Fibroblast of villous mesenchyme (primary cell): ENCODE data around the gene IWS1. TPM values are rescaled to one million over a fixed set of nuclear protein-coding genes. Genes with fewer than 3 reads are reported as not detected.

Experiments used
- DNase-seq: peaks from one replicate; pipeline ENCODE4 v3.0.0-alpha.2; 2010; ENCODE audit warnings: low read depth
- H3K4me3 ChIP-seq: 2 replicates; pipeline ENCODE4 v1.5.1; 2011; ENCODE audit warnings: low read depth, mild to moderate bottlenecking, low read length
- CTCF ChIP-seq: IDR thresholded peaks from 2 replicates; pipeline ENCODE4 v1.5.1; 2012; ENCODE audit warnings: low read depth, mild to moderate bottlenecking, low read length; ENCODE audit not compliant: insufficient read depth
- total RNA-seq: library from RNA; depleted of rRNA; stranded (reverse); fragments of >200 nt; gene quantifications from 2 replicates; pipeline ENCODE4 v1.2.3, GENCODE V29; 2012

IWS1 gene
- total RNA-seq, 1 donor = 42.7 TPM

- no peak for TF ChIP-seq CTCF
- no peak for DNase-seq
- H3K4me3 ChIP-seq = no peak overlapping the region
Measured at GRCh38 chr2:127520424-127520823, 5.9 kb downstream of the IWS1 start.

- DNase-seq = no peak
- H3K4me3 ChIP-seq = no peak overlapping the region
- TF ChIP-seq CTCF = no peak
Measured at GRCh38 chr2:127517465-127517864, 8.8 kb downstream of the IWS1 start.

GRCh38 chr2:127516041-127516762 lies 10.1 kb downstream of the IWS1 start:
- TF ChIP-seq CTCF = no peak
- H3K4me3 ChIP-seq = no peak overlapping the region

GRCh38 chr2:127515383-127515915 lies 10.8 kb downstream of the IWS1 start:
- DNase-seq = peak; percentile 56
- no peak overlapping the region for H3K4me3 ChIP-seq
- TF ChIP-seq CTCF = no peak

More at GRCh38 chr2:127516041-127516762, 10.1 kb downstream of the IWS1 start:
- DNase-seq = peak; percentile 77

GRCh38 chr2:127514485-127514884 lies 11.8 kb downstream of the IWS1 start:
- no peak overlapping the region for H3K4me3 ChIP-seq
- DNase-seq = no peak
- TF ChIP-seq CTCF = no peak

GRCh38 chr2:127514076-127514475 lies 12.2 kb downstream of the IWS1 start:
- no peak overlapping the region for H3K4me3 ChIP-seq
- no peak for DNase-seq
- no peak for TF ChIP-seq CTCF
